T1000 (cell line): ENCODE results near the gene RTL5.

Source experiments
- DNase-seq: peaks from one replicate; lab custom pipeline; 2025; ENCODE audit warnings: mixed read lengths; lab: John Stamatoyannopoulos, UW

Gene RTL5

GRCh38 chrX:72107841-72108595, 23.7 kb downstream of the RTL5 start:
- DNase-seq: no peak

GRCh38 chrX:72107320-72107719, 24.4 kb downstream of the RTL5 start:
- no peak for DNase-seq

GRCh38 chrX:72105436-72105835, 26.3 kb downstream of the RTL5 start:
- no peak for DNase-seq

GRCh38 chrX:72102760-72103159, 29.0 kb downstream of the RTL5 start:
- no peak for DNase-seq

- no peak for DNase-seq
These were observed 29.6 kb downstream of the RTL5 start for GRCh38 chrX:72102126-72102525.

GRCh38 chrX:72101597-72102037, 30.1 kb downstream of the RTL5 start:
- DNase-seq: no peak

- DNase-seq: no peak
These were observed 30.8 kb downstream of the RTL5 start for GRCh38 chrX:72100824-72101351.

GRCh38 chrX:72100051-72100755, 31.5 kb downstream of the RTL5 start:
- no peak for DNase-seq

GRCh38 chrX:72097098-72097497, 34.6 kb downstream of the RTL5 start:
- DNase-seq: no peak

GRCh38 chrX:72095370-72095769, 36.3 kb downstream of the RTL5 start:
- no peak for DNase-seq

GRCh38 chrX:72094894-72095293, 36.8 kb downstream of the RTL5 start:
- DNase-seq: no peak

- DNase-seq: no peak
These were observed 42.5 kb downstream of the RTL5 start for GRCh38 chrX:72089254-72089653.

- DNase-seq: no peak
These were observed 43.0 kb downstream of the RTL5 start for GRCh38 chrX:72088761-72089160.

GRCh38 chrX:72086995-72087394, 44.7 kb downstream of the RTL5 start:
- DNase-seq: no peak

GRCh38 chrX:72084114-72084513, 47.6 kb downstream of the RTL5 start:
- no peak for DNase-seq

- no peak for DNase-seq
These were observed 48.4 kb downstream of the RTL5 start for GRCh38 chrX:72083291-72083690.

GRCh38 chrX:72081605-72082320, 50.0 kb downstream of the RTL5 start:
- no peak for DNase-seq

- DNase-seq: no peak
These were observed 50.9 kb downstream of the RTL5 start for GRCh38 chrX:72080800-72081199.

GRCh38 chrX:72080150-72080549, 51.6 kb downstream of the RTL5 start:
- DNase-seq: no peak

GRCh38 chrX:72079607-72080006, 52.1 kb downstream of the RTL5 start:
- DNase-seq: no peak

- no peak for DNase-seq
These were observed 53.3 kb downstream of the RTL5 start for GRCh38 chrX:72078411-72078810.
